GM23338 (cell line): Measurements from ENCODE around the gene GCLM. TPM values are rescaled to one million over a fixed set of nuclear protein-coding genes. Genes with fewer than 3 reads are reported as not detected.

Experiments used
- ATAC-seq: fragments of 200-7000 bp; cut with Tn5 transposase; 3 replicates; pipeline ENCODE4 v1.9.1; 2020
- DNase-seq: peaks from one replicate; pipeline ENCODE4 v3.0.0-alpha.2; 2015; ENCODE audit warnings: low spot score
- H2AFZ ChIP-seq: fragments of 200-600 bp; sonication (generic); 2 replicates; pipeline ENCODE4 v1.8.0; 2016; ENCODE audit warnings: antibody characterized with exemption, mild to moderate bottlenecking, moderate library complexity
- H3F3A ChIP-seq: fragments of 200-600 bp; sonication (generic); replicated peaks from 2 replicates; pipeline ENCODE4 v1.8.0; 2017; ENCODE audit warnings: antibody characterized with exemption, mixed run types, low read depth
- H3K27ac ChIP-seq: fragments of 200-600 bp; sonication (generic); 2 replicates; pipeline ENCODE4 v1.6.1; 2016; ENCODE audit warnings: low read depth
- H3K27me3 ChIP-seq: fragments of 200-600 bp; sonication (generic); 2 replicates; pipeline ENCODE4 v1.8.0; 2016; ENCODE audit warnings: mild to moderate bottlenecking, mixed run types, moderate library complexity; ENCODE audit not compliant: insufficient read depth
- H3K36me3 ChIP-seq: fragments of 200-600 bp; sonication (generic); 2 replicates; pipeline ENCODE4 v1.8.0; 2016; ENCODE audit warnings: mild to moderate bottlenecking; ENCODE audit not compliant: insufficient read depth
- H3K4me1 ChIP-seq: fragments of 200-600 bp; sonication (generic); 2 replicates; pipeline ENCODE4 v1.8.0; 2016; ENCODE audit warnings: mild to moderate bottlenecking, moderate library complexity; ENCODE audit not compliant: insufficient read depth
- H3K4me2 ChIP-seq: fragments of 200-600 bp; sonication (generic); 2 replicates; pipeline ENCODE4 v1.7.1; 2017; ENCODE audit warnings: mixed run types
- H3K4me3 ChIP-seq: fragments of 200-600 bp; sonication (generic); 2 replicates; pipeline ENCODE4 v1.6.1; 2016; ENCODE audit warnings: mixed run types
- H3K79me2 ChIP-seq: fragments of 200-600 bp; sonication (generic); replicated peaks from 2 replicates; pipeline ENCODE4 v1.8.0; 2017; ENCODE audit warnings: mild to moderate bottlenecking; ENCODE audit not compliant: insufficient read depth
- H3K9me2 ChIP-seq: fragments of 200-600 bp; sonication (generic); 2 replicates; pipeline ENCODE4 v1.8.0; 2017; ENCODE audit not compliant: insufficient read depth
- H4K20me1 ChIP-seq: fragments of 200-600 bp; sonication (generic); replicated peaks from 2 replicates; pipeline ENCODE4 v1.8.0; 2017; ENCODE audit warnings: mild to moderate bottlenecking; ENCODE audit not compliant: insufficient read depth
- H3K27ac Mint-ChIP-seq: 2 replicates; pipeline ENCODE4 v1.8.0; 2020; ENCODE audit warnings: inconsistent platforms, mild to moderate bottlenecking, moderate library complexity, mixed read lengths
- H3K27me3 Mint-ChIP-seq: 3 replicates; pipeline ENCODE4 v1.8.0; 2022; ENCODE audit warnings: low read depth, mild to moderate bottlenecking, moderate library complexity, mixed read lengths, inconsistent platforms; ENCODE audit not compliant: insufficient read depth, poor library complexity
- H3K36me3 Mint-ChIP-seq: 3 replicates; pipeline ENCODE4 v1.8.0; 2021; ENCODE audit warnings: low read depth, mild to moderate bottlenecking, inconsistent platforms, moderate library complexity, mixed read lengths
- H3K4me1 Mint-ChIP-seq: 3 replicates; pipeline ENCODE4 v1.8.0; 2020; ENCODE audit warnings: mild to moderate bottlenecking, inconsistent platforms, mixed read lengths
- H3K4me3 Mint-ChIP-seq: 3 replicates; pipeline ENCODE4 v1.8.0; 2021; ENCODE audit warnings: moderate library complexity, mild to moderate bottlenecking, inconsistent platforms, mixed read lengths
- H3K9me3 Mint-ChIP-seq: 3 replicates; pipeline ENCODE4 v1.8.0; 2020; ENCODE audit warnings: moderate library complexity, mild to moderate bottlenecking, inconsistent platforms, mixed read lengths
- CREB1 ChIP-seq: fragments of 250-450 bp; sonication (Bioruptor Pico); IDR thresholded peaks from 2 replicates; pipeline ENCODE4 v1.5.0; 2020; ENCODE audit warnings: low read depth, mild to moderate bottlenecking, moderate library complexity
- EZH2 ChIP-seq: fragments of 200-600 bp; sonication (generic); IDR thresholded peaks from one replicate; pipeline ENCODE4 v1.8.0; 2017; ENCODE audit warnings: antibody characterized with exemption, mild to moderate bottlenecking, low read depth; ENCODE audit not compliant: unreplicated experiment
- EZH2phosphoT487 ChIP-seq: fragments of 200-600 bp; sonication (generic); IDR thresholded peaks from one replicate; pipeline ENCODE4 v1.8.1; 2018; ENCODE audit warnings: antibody characterized with exemption; ENCODE audit not compliant: unreplicated experiment
- JUNB ChIP-seq: IDR thresholded peaks from one replicate; pipeline ENCODE4 v1.6.1; 2016; ENCODE audit warnings: antibody characterized with exemption; ENCODE audit not compliant: unreplicated experiment
- NANOG ChIP-seq: IDR thresholded peaks from 2 replicates; pipeline ENCODE4 v1.6.1; 2016; ENCODE audit warnings: antibody characterized with exemption, borderline replicate concordance
- ZNF114 ChIP-seq: fragments of 250-450 bp; sonication (Bioruptor Pico); IDR thresholded peaks from 2 replicates; pipeline ENCODE4 v1.5.0; 2020; ENCODE audit warnings: mild to moderate bottlenecking, moderate library complexity
- polyA plus RNA-seq: library from polyadenylated mRNA; unstranded; fragments of >200 nt; fragmentation: Nextera tagmentation; extraction: Ambion mirVana; gene quantifications from 2 replicates; pipeline ENCODE4 v1.2.1, GENCODE V29; 2016
- total RNA-seq: library from RNA; depleted of rRNA; stranded (reverse); fragments of >200 nt; shearing (Covaris generic); gene quantifications from 2 replicates; pipeline ENCODE4 v1.2.3, GENCODE V29; 2014
- TF ChIP-seq, protein P1 (sequence below): fragments of 250-450 bp; sonication (Bioruptor Pico); IDR thresholded peaks from 2 replicates; pipeline ENCODE4 v1.5.0; 2020; ENCODE audit warnings: mild to moderate bottlenecking, moderate library complexity
- TF ChIP-seq, protein P2 (sequence below), 2 experiments: fragments of 200-600 bp in 1 of 2; sonication (generic) in 1 of 2; conservative IDR thresholded peaks; 2 replicates each; pipeline versions ENCODE4 v1.5.1 to v1.6.1; 2016 to 2017; ENCODE audit warnings: antibody characterized with exemption in 2 of 2, low read depth in 2 of 2, mild to moderate bottlenecking in 2 of 2, moderate library complexity in 1 of 2

Gene GCLM
- total and polyA plus RNA-seq, 2 experiments from 2014 or later, result 10.4 to 12.8 TPM

DNA sequence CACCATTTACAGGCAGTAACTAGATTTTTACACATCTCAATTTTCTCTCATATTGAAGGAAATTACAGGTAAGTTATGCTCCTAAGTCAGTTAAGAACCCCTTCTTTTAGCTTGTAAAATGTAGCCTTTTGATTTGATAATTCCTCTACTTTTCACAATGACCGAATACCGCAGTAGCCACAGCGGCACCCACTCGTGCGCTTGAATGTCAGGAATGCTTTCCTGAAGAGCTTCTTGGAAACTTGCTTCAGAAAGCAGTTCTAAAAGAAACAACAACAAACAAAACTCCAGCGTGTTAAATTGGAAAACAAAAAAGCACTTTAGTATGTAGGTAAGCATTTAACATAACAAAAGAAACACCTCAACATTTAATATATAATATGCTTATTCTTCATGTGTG lies 20.3 kb downstream of the GCLM start:
- peaks cover 4% of the 10 kb centered on the region for H3K27me3 Mint-ChIP-seq
- DNase-seq (peak; percentile 74), ATAC-seq (peak; percentile 70)
- H3K4me3 ChIP-seq, result no peak overlapping the region
- peak overlapping the region; percentile 44 for H3K4me2 ChIP-seq
- H3K27ac Mint-ChIP-seq, result peak overlapping the region; percentile 74
- no peaks in the 10 kb centered on the region for H3K36me3 ChIP-seq
- H3K79me2 ChIP-seq, result no peaks in the 10 kb centered on the region
- H4K20me1 ChIP-seq, result no peaks in the 10 kb centered on the region
- no peaks in the 10 kb centered on the region for H3K9me2 ChIP-seq
- H3K27me3 ChIP-seq, result no peaks in the 10 kb centered on the region
- peak overlapping the region; percentile 47 for H3K27ac ChIP-seq
- H3K4me1 ChIP-seq, result peaks cover 14% of the 10 kb centered on the region
- H3K36me3 Mint-ChIP-seq, result peaks cover 16% of the 10 kb centered on the region; the same call in 2 of the 3 replicates
- H3K9me3 Mint-ChIP-seq, result no peaks in the 10 kb centered on the region
- no peak for TF ChIP-seq CREB1 (CRISPR knock-in tag)
- peak; percentile 18; the same call in 1 of the 2 replicates for TF ChIP-seq NANOG
- peak overlapping the region; percentile 25 for H3K4me3 Mint-ChIP-seq
- H3K4me1 Mint-ChIP-seq, result peaks cover 19% of the 10 kb centered on the region; the same call in 2 of the 3 replicates
- no peak overlapping the region for H2AFZ ChIP-seq
- H3F3A ChIP-seq, result no peaks in the 10 kb centered on the region

DNA sequence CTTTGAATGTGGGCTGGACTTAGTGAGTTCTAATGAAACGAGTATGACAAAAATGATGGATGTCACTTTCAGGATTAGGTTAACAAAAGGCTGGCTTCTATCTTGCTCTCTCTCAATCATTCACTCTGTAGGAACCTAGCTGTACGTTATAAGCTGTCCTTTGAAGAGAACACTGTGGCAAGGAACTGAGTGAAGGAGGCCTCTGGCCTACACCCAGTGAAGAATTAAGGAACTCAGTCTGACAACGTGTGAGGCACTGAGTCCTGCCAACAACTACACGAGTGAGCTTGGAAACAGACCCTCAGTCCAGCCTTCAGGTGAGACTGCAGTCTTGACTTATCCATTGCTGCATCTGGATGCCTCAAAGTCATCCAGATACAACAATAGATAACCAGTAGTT lies 27.0 kb downstream of the GCLM start:
- H3K4me1 ChIP-seq, result peaks cover 11% of the 10 kb centered on the region
- no peak overlapping the region for H3K27ac Mint-ChIP-seq
- H3K79me2 ChIP-seq, result peaks cover 17% of the 10 kb centered on the region
- H3K4me1 Mint-ChIP-seq, result peaks cover 7% of the 10 kb centered on the region; the same call in 1 of the 3 replicates
- peaks cover 7% of the 10 kb centered on the region for H3K36me3 Mint-ChIP-seq
- peaks cover 3% of the 10 kb centered on the region; the same call in 1 of the 2 replicates for H4K20me1 ChIP-seq
- H3F3A ChIP-seq, result no peaks in the 10 kb centered on the region
- H3K4me3 Mint-ChIP-seq, result no peak overlapping the region
- no peak overlapping the region for H3K4me3 ChIP-seq
- DNase-seq, result no peak
- no peak overlapping the region for H3K27ac ChIP-seq
- ATAC-seq, result no peak
- no peak overlapping the region for H3K4me2 ChIP-seq
- TF ChIP-seq, protein P1, sequence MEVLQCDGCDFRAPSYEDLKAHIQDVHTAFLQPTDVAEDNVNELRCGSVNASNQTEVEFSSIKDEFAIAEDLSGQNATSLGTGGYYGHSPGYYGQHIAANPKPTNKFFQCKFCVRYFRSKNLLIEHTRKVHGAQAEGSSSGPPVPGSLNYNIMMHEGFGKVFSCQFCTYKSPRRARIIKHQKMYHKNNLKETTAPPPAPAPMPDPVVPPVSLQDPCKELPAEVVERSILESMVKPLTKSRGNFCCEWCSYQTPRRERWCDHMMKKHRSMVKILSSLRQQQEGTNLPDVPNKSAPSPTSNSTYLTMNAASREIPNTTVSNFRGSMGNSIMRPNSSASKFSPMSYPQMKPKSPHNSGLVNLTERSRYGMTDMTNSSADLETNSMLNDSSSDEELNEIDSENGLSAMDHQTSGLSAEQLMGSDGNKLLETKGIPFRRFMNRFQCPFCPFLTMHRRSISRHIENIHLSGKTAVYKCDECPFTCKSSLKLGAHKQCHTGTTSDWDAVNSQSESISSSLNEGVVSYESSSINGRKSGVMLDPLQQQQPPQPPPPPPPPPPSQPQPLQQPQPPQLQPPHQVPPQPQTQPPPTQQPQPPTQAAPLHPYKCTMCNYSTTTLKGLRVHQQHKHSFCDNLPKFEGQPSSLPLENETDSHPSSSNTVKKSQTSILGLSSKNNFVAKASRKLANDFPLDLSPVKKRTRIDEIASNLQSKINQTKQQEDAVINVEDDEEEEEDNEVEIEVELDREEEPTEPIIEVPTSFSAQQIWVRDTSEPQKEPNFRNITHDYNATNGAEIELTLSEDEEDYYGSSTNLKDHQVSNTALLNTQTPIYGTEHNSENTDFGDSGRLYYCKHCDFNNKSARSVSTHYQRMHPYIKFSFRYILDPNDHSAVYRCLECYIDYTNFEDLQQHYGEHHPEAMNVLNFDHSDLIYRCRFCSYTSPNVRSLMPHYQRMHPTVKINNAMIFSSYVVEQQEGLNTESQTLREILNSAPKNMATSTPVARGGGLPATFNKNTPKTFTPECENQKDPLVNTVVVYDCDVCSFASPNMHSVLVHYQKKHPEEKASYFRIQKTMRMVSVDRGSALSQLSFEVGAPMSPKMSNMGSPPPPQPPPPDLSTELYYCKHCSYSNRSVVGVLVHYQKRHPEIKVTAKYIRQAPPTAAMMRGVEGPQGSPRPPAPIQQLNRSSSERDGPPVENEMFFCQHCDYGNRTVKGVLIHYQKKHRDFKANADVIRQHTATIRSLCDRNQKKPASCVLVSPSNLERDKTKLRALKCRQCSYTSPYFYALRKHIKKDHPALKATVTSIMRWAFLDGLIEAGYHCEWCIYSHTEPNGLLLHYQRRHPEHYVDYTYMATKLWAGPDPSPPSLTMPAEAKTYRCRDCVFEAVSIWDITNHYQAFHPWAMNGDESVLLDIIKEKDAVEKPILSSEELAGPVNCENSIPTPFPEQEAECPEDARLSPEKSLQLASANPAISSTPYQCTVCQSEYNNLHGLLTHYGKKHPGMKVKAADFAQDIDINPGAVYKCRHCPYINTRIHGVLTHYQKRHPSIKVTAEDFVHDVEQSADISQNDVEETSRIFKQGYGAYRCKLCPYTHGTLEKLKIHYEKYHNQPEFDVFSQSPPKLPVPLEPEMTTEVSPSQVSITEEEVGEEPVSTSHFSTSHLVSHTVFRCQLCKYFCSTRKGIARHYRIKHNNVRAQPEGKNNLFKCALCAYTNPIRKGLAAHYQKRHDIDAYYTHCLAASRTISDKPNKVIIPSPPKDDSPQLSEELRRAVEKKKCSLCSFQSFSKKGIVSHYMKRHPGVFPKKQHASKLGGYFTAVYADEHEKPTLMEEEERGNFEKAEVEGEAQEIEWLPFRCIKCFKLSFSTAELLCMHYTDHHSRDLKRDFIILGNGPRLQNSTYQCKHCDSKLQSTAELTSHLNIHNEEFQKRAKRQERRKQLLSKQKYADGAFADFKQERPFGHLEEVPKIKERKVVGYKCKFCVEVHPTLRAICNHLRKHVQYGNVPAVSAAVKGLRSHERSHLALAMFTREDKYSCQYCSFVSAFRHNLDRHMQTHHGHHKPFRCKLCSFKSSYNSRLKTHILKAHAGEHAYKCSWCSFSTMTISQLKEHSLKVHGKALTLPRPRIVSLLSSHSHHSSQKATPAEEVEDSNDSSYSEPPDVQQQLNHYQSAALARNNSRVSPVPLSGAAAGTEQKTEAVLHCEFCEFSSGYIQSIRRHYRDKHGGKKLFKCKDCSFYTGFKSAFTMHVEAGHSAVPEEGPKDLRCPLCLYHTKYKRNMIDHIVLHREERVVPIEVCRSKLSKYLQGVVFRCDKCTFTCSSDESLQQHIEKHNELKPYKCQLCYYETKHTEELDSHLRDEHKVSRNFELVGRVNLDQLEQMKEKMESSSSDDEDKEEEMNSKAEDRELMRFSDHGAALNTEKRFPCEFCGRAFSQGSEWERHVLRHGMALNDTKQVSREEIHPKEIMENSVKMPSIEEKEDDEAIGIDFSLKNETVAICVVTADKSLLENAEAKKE (CRISPR knock-in tag), result no peak
- no peak for TF ChIP-seq EZH2phosphoT487
- no peak for TF ChIP-seq EZH2
- TF ChIP-seq JUNB, result no peak
- no peak for TF ChIP-seq ZNF114 (CRISPR knock-in tag)
- TF ChIP-seq, protein P2, sequence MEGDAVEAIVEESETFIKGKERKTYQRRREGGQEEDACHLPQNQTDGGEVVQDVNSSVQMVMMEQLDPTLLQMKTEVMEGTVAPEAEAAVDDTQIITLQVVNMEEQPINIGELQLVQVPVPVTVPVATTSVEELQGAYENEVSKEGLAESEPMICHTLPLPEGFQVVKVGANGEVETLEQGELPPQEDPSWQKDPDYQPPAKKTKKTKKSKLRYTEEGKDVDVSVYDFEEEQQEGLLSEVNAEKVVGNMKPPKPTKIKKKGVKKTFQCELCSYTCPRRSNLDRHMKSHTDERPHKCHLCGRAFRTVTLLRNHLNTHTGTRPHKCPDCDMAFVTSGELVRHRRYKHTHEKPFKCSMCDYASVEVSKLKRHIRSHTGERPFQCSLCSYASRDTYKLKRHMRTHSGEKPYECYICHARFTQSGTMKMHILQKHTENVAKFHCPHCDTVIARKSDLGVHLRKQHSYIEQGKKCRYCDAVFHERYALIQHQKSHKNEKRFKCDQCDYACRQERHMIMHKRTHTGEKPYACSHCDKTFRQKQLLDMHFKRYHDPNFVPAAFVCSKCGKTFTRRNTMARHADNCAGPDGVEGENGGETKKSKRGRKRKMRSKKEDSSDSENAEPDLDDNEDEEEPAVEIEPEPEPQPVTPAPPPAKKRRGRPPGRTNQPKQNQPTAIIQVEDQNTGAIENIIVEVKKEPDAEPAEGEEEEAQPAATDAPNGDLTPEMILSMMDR (conservative IDR thresholded peaks at IDR 0.05; ENCODE audit: low read depth in 2 of 2), result no peak
- no peak for TF ChIP-seq CREB1 (CRISPR knock-in tag)
- no peak overlapping the region for H2AFZ ChIP-seq
- H3K9me2 ChIP-seq, result no peaks in the 10 kb centered on the region
- H3K27me3 Mint-ChIP-seq, result peaks cover 4% of the 10 kb centered on the region
- H3K27me3 ChIP-seq, result no peaks in the 10 kb centered on the region
- no peaks in the 10 kb centered on the region for H3K9me3 Mint-ChIP-seq
- H3K36me3 ChIP-seq, result peaks cover 3% of the 10 kb centered on the region
